ENCODE measurements around the gene MINAR2. TPM values are rescaled to one million over a fixed set of nuclear protein-coding genes. Genes with fewer than 3 reads are reported as not detected.

Gene MINAR2
- total and polyA plus RNA-seq, 2 experiments from 2014 or later: not detected

- H3F3A ChIP-seq (replicated peaks; ENCODE audit: low read depth): no peaks in the 10 kb centered on the region
- peaks cover 4% of the 10 kb centered on the region for H3K4me1 ChIP-seq (ENCODE audit: insufficient read depth)
- Mint-ChIP-seq H3K9me3 (no peaks in the 10 kb centered on the region), H3K36me3 (ENCODE audit: low read depth) (no peaks in the 10 kb centered on the region), H3K4me3 (no peak overlapping the region), H3K4me1 (peaks cover 13% of the 10 kb centered on the region; the same call in 2 of the 3 replicates), H3K27me3 (ENCODE audit: insufficient read depth, low read depth, poor library complexity) (no peaks in the 10 kb centered on the region), H3K27ac (no peak overlapping the region)
- H3K79me2 ChIP-seq (replicated peaks; ENCODE audit: insufficient read depth): no peaks in the 10 kb centered on the region
- no peaks in the 10 kb centered on the region for H3K27me3 ChIP-seq (ENCODE audit: insufficient read depth)
- TF ChIP-seq POLR2AphosphoS5 (IDR thresholded peaks at IDR 0.05; ENCODE audit: low read depth): no peak
- TF ChIP-seq, protein P1, sequence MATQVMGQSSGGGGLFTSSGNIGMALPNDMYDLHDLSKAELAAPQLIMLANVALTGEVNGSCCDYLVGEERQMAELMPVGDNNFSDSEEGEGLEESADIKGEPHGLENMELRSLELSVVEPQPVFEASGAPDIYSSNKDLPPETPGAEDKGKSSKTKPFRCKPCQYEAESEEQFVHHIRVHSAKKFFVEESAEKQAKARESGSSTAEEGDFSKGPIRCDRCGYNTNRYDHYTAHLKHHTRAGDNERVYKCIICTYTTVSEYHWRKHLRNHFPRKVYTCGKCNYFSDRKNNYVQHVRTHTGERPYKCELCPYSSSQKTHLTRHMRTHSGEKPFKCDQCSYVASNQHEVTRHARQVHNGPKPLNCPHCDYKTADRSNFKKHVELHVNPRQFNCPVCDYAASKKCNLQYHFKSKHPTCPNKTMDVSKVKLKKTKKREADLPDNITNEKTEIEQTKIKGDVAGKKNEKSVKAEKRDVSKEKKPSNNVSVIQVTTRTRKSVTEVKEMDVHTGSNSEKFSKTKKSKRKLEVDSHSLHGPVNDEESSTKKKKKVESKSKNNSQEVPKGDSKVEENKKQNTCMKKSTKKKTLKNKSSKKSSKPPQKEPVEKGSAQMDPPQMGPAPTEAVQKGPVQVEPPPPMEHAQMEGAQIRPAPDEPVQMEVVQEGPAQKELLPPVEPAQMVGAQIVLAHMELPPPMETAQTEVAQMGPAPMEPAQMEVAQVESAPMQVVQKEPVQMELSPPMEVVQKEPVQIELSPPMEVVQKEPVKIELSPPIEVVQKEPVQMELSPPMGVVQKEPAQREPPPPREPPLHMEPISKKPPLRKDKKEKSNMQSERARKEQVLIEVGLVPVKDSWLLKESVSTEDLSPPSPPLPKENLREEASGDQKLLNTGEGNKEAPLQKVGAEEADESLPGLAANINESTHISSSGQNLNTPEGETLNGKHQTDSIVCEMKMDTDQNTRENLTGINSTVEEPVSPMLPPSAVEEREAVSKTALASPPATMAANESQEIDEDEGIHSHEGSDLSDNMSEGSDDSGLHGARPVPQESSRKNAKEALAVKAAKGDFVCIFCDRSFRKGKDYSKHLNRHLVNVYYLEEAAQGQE (IDR thresholded peaks at IDR 0.05; ENCODE audit: unreplicated experiment): no peak
- TF ChIP-seq, protein P2, sequence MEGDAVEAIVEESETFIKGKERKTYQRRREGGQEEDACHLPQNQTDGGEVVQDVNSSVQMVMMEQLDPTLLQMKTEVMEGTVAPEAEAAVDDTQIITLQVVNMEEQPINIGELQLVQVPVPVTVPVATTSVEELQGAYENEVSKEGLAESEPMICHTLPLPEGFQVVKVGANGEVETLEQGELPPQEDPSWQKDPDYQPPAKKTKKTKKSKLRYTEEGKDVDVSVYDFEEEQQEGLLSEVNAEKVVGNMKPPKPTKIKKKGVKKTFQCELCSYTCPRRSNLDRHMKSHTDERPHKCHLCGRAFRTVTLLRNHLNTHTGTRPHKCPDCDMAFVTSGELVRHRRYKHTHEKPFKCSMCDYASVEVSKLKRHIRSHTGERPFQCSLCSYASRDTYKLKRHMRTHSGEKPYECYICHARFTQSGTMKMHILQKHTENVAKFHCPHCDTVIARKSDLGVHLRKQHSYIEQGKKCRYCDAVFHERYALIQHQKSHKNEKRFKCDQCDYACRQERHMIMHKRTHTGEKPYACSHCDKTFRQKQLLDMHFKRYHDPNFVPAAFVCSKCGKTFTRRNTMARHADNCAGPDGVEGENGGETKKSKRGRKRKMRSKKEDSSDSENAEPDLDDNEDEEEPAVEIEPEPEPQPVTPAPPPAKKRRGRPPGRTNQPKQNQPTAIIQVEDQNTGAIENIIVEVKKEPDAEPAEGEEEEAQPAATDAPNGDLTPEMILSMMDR (conservative IDR thresholded peaks at IDR 0.05; ENCODE audit: low read depth in 2 of 2): peak; percentile 97 to 98
- peak overlapping the region; percentile 39; the same call in 1 of the 2 replicates for H2AFZ ChIP-seq
- H3K4me2 ChIP-seq: no peak overlapping the region
- H3K27ac ChIP-seq (ENCODE audit: low read depth): no peak overlapping the region
- H3K4me3 ChIP-seq: no peak overlapping the region
- no peaks in the 10 kb centered on the region for H3K36me3 ChIP-seq (ENCODE audit: insufficient read depth)
- peak; percentile 82 for ATAC-seq
- no peaks in the 10 kb centered on the region for H3K9me2 ChIP-seq (ENCODE audit: insufficient read depth)
- H4K20me1 ChIP-seq (replicated peaks; ENCODE audit: insufficient read depth): no peaks in the 10 kb centered on the region
- DNase-seq (ENCODE audit: low spot score): peak; percentile 86
These were observed 23.4 kb downstream of the MINAR2 start for GRCh38 chr5:129771058-129771838.

DNA sequence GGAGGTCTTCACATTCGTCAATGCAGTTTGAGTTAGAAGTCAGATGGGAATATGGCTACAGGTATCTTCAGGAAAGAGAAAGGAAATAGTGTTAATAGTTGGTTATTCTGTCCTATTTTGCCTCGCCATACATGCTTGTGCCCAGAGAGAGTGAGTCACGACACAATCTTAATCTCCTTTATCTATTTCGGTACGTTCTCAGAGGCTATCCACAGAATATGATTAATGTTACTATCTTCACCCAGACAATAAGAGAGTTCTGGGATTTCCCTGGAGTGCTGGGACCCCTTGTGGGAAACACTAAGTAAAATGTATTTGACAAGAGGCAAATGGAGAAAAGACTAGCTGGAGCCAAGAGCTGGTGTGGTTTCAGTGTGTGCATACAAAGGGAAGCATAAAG lies 25.5 kb downstream of the MINAR2 start:
- Mint-ChIP-seq H3K9me3 (no peaks in the 10 kb centered on the region), H3K4me3 (no peak overlapping the region), H3K27ac (no peak overlapping the region), H3K27me3 (ENCODE audit: insufficient read depth, low read depth, poor library complexity) (no peaks in the 10 kb centered on the region), H3K36me3 (ENCODE audit: low read depth) (no peaks in the 10 kb centered on the region), H3K4me1 (peaks cover 13% of the 10 kb centered on the region; the same call in 2 of the 3 replicates)
- TF ChIP-seq EZH2 (IDR thresholded peaks at IDR 0.05; ENCODE audit: low read depth, unreplicated experiment) (no peak), NANOG (IDR thresholded peaks at IDR 0.05; ENCODE audit: borderline replicate concordance) (no peak), POLR2AphosphoS5 (IDR thresholded peaks at IDR 0.05; ENCODE audit: low read depth) (no peak), CREB1 (CRISPR knock-in tag; IDR thresholded peaks at IDR 0.05; ENCODE audit: low read depth) (no peak), ETS1 (IDR thresholded peaks at IDR 0.05) (no peak), ZNF114 (CRISPR knock-in tag; IDR thresholded peaks at IDR 0.05) (no peak), JUNB (IDR thresholded peaks at IDR 0.05; ENCODE audit: unreplicated experiment) (no peak), EZH2phosphoT487 (IDR thresholded peaks at IDR 0.05; ENCODE audit: unreplicated experiment) (no peak)
- TF ChIP-seq, protein P1 (IDR thresholded peaks at IDR 0.05; ENCODE audit: unreplicated experiment): no peak
- TF ChIP-seq, protein P2 (conservative IDR thresholded peaks at IDR 0.05; ENCODE audit: low read depth in 2 of 2): no peak
- no peaks in the 10 kb centered on the region for H3K9me2 ChIP-seq (ENCODE audit: insufficient read depth)
- no peak for DNase-seq (ENCODE audit: low spot score)
- H3F3A ChIP-seq (replicated peaks; ENCODE audit: low read depth): no peaks in the 10 kb centered on the region
- H2AFZ ChIP-seq: no peak overlapping the region
- H4K20me1 ChIP-seq (replicated peaks; ENCODE audit: insufficient read depth): no peaks in the 10 kb centered on the region
- no peaks in the 10 kb centered on the region for H3K36me3 ChIP-seq (ENCODE audit: insufficient read depth)
- H3K4me1 ChIP-seq (ENCODE audit: insufficient read depth): peaks cover 4% of the 10 kb centered on the region
- H3K79me2 ChIP-seq (replicated peaks; ENCODE audit: insufficient read depth): no peaks in the 10 kb centered on the region
- no peak overlapping the region for H3K4me2 ChIP-seq
- H3K4me3 ChIP-seq: no peak overlapping the region
- no peaks in the 10 kb centered on the region for H3K27me3 ChIP-seq (ENCODE audit: insufficient read depth)
- no peak for ATAC-seq
- no peak overlapping the region for H3K27ac ChIP-seq (ENCODE audit: low read depth)

Measured in GM23338 (cell line).